ENCODE data around the gene COL10A1.
A peak's percentile ranks its signal among the peaks of the same experiment; 100 is the strongest.

COL10A1 gene

DNA sequence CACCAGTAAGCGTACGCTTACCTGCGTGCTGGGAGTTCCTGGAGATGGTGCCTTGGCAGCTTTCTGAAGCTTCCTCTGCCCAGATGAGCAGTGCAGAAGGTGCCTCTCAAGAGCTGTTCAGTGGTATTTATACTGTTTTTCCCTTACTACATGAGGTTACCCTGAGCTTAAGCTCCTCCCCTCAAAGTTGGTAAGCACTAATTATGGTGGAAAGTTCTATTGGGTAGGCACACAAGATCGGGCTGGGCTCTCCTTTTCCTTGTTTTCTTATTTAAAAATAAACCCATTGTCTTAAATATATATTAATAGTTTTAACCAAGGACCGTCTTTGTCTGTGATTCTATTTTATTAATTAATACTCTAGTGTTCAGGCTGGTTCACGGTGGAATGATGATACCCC is at the start of gene COL10A1:
TSS of gene COL10A1 (minus strand) at position 101 of the 400 bp plus-strand sequence. CDS start 640 bp downstream, outside the sequence.
- no peak for DNase-seq (ENCODE audit: low spot score)

DNA sequence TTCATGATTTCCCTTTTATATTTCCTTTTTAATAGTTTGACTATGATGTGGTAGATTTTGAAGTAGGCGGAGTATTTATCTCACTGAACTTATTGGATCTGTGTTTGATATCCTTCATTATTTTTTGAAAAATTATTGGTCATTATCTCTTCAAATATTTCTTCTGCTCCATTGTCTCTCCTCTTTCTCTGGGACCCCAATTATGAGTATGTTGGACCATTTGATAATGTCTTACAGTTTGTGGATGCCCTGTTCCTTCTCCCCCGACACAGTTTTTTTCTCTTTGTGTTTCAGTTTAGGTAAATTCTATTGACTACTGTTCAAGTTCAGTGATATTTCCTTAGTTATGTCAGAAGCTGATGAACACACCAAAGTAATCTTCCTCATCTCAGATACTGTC is 49.4 kb upstream of the COL10A1 start:
- DNase-seq (ENCODE audit: low spot score), result no peak

DNA sequence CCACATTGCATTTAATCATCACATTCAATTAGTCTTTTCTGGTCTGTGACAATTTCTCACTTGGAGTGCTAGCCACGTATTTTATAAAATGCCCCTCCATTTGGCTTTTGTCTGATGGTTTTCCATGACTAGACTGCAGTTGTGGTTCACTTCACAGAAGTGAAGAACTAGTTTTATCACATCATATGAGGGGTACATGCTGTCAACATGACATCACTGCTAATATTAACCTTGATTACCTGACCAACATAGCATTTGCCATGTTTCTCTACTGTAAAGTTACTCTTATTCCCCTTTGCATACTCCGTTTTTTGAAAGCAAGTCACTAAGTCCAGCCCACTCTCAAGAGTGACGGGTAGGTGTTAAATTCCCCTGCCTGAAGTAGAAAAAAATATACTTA is 48.0 kb upstream of the COL10A1 start:
- DNase-seq (ENCODE audit: low spot score), result no peak

DNA sequence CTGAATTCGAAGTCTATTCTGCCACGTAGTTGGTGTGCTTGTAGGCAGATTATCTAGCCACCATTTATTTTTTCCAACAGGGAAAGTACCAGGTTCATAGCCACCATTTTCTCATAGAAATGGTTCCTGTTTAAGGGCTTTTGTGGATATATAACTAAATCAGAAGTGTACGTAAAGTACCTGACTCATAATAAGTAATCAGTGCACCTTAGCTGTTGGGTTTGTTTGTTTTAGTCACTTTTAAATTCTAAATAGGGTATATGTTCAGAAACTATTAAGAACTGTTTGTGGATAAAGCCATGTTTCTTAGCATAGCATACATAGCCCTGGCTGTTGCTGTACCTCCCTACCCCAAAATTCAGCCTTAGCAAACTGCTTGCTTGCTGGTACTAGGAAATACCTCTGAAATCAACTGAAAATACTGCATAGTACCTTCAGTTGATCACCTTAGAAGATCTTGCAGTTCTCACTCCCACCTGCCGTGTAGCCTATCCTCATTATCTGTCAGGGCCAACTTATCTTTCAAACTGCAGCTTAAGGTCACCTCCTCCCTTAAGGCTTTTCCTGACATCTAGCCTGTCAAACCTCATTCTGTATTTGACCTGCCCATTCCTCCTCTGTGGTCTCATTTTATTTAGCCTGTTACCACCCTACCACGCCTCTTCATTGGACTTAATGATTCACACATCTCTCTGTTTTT is 44.6 kb upstream of the COL10A1 start:
- DNase-seq (ENCODE audit: low spot score), result no peak

DNA sequence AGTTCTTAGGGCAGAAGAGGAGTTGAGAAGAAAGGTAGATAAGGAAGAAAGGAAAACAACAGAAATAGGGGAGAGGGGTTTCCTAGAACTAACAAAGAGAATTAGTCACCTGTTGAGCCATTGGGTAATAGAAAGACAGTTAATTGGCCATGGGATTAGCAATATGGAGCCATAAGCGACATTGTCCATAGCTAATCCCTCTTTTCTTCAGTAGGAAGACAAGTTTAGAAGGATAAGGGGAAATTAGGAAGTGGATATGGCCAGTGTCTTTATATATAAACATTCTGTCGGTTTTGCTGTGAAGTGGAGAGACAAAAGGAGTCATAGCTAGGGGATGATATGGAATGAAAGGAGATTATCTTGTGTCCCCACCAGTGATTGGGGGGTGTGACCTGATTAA is 43.9 kb upstream of the COL10A1 start:
- no peak for DNase-seq (ENCODE audit: low spot score)

DNA sequence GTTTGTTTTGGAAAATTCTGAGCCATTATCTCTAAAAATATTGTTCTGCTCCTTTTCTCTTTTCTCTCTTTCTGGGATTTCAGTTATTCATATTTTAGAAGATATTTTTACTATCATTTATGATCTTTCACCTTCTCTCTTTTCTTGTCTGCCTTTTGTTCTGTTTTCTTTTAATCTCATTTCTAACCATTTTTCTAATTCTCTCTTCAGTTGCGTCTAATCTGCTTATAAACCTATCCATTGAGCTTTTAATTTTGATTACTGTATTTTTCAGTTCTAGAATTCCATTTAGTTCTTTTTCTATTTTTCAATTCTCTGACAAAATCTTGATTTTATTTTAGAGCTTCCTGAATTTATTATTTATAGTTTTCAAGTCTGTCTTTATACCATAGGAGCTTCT is 42.2 kb upstream of the COL10A1 start:
- no peak for DNase-seq (ENCODE audit: low spot score)

DNA sequence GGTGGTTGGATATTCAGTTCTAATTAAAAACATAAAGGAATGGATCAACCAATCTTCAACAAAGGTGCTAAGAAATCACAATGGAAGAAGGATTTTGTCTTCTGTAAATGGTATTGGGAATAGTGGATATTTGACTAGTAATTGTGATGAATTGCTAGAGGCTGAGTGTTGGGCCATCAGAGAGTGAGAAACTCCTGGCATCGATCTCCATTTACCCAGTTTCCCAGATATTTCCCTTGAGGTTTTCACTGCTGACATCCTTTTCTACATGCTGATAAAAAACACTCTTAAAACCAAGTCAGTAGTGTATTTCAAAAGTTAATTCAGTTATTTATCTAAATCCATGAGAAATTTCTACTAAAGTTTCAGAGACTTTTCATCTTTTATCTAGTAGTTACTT is 40.4 kb upstream of the COL10A1 start:
- DNase-seq (ENCODE audit: low spot score), result no peak

DNA sequence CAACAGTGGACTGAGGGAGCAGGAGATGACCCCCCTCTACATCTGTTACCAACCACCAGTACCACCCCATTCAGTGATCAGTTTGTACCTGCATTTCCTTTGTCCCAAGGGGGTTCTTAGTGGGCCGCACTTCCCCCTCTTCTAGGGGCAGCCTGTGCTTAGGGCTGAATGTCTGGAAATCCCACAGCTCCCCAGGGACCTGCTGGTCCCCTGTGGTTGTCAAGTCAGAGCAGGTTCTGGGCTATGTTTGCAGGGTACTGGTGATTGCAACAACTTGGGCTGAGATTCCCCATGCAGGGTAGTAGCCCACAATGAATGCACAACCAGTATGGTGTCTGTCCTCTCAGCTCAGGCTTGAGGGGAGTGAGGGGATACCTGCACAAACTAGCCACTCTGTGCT is 39.7 kb upstream of the COL10A1 start:
- DNase-seq (ENCODE audit: low spot score), result peak; percentile 42

DNA sequence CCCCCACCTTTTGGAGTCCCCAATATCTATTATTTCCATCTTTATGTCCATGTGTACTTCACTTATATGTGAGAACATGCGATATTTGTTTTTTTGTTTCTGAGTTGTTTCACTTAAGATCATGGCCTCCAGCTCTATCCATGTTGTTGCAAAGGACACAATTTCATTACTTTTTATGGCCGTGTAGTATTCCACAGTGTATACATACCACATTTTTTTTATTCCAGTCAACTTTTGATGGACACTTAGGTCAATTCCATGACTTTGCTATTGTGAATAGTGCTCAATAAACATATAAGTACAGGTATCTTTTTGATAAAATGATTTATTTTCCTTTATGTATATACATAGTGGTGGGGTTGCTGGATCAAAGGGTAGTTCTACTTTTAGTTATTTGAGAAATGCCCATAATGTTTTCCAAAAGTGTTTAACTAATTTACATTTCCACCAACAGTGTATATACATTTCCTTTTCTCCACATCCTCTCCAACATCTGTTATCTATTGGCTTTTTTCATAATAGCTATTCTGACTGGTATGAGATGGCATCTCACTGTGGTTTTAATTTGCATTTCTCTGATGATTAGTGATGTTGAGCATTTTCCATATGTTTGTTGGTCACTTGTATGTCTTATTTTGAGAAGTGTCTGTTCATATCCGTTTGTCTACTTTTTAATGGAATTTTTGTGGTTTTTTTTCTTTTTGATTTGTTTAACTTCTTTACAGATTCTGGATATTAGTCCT is 34.0 kb upstream of the COL10A1 start:
- DNase-seq (ENCODE audit: low spot score), result no peak

DNA sequence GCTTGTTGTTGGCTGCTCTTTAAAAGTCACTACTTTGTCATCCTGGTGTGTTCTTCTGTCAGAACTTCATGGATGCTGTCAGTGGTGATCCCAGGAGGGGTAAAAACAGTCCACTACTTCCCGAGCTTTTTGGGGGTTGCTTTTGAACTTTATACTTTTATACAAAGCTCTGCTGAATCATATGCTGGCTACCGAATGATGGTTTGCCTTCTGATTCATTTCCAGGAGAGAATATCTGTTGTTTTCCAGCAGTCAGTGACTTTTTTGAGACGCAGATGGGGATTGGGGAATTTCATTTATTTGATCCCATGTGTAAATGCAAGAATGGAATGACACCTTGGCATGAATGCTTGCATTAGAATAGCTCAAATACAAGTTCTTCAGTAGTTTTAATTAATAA is 32.7 kb upstream of the COL10A1 start:
- no peak for DNase-seq (ENCODE audit: low spot score)

DNA sequence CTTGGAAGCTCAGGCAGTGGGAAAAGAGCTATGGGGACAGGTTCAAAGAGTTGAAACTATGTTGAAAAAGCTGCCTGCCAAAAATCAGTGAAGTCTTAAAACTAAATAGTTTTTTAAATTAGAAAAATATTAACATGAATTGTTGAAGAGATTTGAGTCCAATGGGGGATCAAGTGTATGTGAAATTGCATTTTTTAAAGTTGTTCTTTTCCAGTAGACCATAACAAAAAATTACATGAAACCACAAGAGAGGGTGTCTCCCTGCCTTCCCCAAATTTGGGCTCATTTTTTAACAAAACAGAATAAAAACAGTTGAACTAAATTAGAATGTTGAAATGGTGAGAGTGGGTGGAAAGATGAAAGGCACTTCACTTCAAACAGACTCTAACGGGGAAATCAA is 31.5 kb upstream of the COL10A1 start:
- no peak for DNase-seq (ENCODE audit: low spot score)

DNA sequence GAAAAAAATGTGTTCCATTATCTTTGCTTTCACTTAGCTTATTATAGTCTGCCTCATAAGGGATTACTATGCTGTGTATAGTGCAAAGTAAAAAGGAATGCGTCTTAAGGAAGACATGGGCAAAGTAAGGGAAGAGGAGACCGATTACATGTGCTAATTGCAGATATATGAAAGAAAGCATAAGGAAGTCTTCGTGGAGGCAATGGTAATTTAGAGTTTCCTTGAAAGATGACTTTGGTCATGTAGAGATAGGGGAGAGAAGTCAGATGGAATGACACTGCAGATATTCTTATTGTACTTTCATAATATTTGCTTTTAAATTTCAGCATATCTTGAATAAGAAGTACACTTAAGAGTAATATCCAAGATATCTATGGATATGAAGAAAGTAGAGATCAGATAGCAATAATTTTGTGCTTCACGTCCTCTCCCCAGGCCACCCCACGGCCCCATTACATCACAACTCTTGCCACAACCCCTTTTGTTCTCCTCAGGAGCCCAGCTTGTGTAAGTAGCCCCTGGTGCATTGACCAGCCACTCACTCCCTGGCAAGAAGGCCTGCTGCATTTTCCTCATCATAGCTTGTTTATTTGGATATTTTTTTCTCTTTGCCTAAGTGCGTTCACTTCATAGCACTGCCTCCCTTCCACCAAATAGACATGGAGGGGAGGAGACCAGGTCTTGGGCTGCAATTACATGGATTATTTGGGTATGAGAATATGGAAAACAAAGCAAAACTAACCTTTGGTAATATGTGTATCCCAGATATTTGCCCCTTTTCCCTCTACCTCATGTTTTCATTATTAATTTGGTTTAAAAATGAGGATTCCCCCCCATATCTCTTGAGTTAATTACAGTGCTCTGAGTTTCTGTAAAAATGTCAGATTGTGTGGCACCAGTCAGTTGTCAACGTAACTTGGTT is 30.7 kb upstream of the COL10A1 start:
- no peak for DNase-seq (ENCODE audit: low spot score)

DNA sequence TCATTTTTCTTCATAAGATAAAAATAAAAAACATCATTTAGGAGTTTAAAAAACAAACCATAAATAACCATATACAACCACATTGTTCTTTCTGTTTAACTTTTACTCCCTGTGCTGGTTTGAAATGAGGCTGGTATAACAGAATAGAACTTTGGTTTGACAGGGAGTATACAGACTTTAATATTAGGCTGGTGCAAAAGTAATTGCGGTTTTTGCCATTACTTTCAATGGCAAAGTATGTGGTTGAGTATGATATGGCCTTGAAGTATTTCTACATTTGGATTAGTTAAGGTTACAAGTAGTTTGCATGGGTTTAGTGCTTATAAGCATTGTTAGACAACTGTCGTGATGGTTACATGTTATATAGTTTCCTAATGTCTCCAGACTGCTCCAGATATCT is 29.0 kb upstream of the COL10A1 start:
- no peak for DNase-seq (ENCODE audit: low spot score)

DNA sequence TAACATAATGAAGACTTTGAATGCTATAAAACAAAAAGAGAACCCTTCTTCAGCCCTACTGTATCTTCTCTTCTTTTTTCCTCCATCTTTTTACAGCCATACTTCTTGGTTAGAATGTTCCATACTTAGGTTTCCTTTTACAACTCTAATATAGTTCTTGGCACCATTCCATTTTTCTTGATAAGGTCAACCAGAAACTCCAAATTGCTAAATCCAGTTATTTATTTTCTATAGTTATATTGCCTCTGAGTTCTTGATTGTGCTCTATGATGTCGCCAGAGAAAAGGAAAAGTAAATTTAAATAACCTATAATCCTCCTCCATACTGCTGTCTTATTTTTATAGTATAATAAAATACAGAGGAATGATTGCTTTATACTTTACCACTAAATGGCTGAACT is 26.7 kb upstream of the COL10A1 start:
- no peak for DNase-seq (ENCODE audit: low spot score)

DNA sequence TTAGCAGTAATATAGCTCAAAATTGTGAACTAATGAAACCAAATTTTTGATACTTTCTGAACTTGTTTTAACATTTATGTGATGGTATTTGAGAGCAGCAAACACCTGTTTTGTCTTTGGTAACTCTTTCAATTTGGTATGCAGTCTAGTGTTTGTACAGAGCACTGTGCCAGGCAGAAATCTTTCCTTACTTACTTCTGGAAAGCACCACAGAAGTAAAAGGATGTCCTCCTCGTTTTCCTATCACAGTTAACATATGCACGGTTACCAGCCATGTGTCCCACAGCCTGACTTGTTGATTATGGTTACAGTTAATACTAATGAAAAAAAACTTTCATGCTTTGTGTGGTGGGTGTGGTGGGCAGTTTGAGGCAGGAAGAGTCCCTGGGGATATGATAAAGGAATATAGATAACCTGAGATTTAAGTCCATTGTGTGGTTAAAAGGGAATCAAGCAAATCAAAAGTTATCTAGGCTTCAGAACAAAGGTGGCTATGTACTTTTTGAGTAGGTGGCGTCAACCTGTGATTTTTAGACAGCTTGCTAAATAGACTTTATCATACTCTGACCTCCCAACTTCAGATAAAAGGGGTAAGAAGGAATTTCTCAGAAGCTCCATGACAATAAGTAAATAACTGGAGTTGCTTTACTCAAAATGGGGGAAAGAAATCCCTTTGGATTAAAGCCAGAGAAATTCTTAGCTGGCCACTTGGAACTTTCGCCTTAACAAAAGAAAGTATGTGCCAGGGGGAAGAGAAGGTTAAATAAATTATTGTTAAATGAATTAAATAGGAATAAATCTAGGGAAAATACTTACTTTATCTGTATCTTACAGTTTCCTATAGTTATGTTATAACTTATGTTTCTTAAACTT is 20.1 kb upstream of the COL10A1 start:
- DNase-seq (ENCODE audit: low spot score), result no peak

DNA sequence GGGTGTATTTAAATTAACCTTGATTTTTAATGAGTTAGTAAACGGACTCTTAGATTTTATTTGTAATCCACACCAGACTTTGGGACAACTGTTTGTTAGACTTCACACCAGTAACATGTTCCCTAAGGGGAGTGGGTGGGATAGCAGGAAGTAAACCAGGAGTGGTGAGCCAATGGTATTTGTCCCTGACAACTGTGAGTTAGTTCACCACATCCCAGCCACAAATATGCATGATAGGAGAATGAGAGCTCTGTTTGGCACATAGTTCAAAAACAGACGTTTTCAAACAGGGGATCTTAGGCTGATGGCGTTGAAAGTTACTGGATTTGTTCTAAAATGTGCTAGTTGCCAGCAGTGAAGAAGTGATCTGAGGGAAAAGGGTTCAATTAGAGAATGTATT is 18.7 kb upstream of the COL10A1 start:
- no peak for DNase-seq (ENCODE audit: low spot score)

DNA sequence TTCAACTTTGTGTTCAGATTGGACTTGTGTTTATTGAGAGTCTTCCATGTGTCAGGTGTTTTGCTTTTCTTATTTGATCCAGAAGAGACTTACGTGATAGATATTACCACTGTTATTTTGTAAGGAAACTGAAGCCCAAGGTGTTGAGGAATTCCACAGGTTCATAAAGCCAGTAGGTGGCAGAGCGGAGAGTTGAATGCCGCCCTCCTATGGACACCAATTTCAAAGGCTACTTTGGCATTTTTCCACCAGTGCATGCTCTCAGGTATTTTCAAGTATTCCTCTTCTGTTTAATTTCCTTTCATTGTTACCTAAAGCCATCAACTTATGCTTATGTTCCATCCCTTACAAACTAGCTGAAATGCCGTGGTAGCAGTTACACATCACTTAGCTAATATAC is 14.0 kb upstream of the COL10A1 start:
- DNase-seq (ENCODE audit: low spot score), result no peak

DNA sequence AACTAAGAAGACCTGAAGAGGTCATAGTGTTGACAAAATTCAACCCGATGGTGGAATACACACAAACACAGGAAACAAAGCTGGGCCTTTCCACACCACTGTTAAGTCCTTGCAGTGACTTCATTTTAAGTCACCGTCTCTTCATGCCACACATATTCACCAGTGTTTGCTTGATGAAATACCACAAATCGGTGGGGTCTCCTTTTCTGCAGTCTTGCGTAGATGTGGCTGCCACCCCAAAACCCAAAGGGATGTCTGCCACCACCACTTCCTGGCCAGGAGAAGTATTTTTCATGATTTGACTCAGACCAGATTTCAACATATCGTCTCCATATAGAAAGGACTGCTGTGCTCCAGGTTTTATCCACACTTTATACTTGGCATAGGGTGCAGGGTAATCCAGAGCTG is 11.0 kb upstream of the COL10A1 start:
- no peak for DNase-seq (ENCODE audit: low spot score)

DNA sequence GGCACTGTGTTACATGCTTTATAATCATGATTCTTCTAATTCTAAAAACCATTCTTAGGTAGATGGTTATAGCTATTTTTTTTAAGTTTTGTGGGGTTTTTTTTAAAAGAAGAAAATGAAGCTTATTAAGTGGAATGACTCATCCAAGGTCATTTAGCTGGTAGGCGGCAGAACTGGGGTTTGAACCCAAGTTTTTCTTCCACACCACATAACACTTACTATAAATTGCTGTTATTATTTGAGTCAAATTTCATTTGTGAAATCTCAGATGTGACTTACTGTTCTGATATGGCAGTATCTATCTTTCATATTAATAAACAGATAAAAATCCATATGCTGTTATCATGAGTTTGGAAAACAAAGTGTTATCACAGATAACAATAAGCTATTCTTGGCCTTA is 10.4 kb upstream of the COL10A1 start:
- no peak for DNase-seq (ENCODE audit: low spot score)

DNA sequence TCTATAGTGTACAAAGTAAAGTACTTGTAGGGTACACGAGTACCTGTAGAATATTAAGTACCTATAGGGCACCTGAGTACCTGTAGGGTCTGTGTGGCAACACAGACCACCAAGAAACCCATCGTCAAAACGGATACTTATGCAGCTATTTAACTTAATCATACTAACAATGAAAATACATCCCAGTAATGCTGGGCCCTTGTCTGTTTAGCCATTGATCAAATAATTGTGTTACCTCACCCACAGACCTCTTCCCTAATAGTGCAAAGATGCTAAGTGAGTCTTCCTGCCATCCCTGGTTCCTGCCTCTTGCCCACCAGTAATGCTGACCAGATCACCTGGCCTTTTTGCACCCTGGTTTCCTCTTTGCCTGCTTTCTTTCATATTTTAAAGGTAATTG is 7.5 kb upstream of the COL10A1 start:
- no peak for DNase-seq (ENCODE audit: low spot score)

DNA sequence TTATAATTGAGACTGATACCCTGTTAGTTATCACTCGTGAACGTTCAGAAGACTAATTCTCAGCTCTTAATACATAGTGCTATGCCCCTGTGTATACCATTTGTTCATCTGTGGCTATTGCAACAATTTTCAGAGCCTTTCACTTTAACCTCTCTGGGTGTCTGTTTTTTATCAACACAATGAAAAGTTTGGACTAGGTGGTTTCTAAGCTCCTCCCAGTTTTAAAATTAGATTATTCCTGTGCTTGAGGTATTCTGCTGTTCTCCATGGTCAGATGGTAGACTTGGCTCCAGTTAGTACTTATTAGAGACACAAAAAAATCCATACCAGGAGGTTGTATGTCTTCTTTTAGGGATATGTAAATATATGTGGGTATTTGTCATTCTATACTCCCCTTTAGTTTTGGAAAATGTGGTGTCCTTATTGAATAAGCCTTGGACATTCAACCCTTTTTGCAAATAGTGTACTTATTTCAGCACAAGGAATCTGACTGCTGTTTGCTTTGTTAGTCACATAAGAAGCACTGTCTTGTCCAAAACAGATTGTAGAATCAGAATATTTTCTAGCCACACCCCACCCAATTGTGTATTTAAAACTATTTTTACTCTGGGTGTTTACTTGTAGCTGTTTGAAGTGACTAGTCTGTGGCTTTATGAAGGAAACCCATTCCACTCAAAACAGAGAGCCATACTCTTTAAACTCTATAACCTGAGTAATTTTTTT is 2.0 kb upstream of the COL10A1 start:
- DNase-seq (ENCODE audit: low spot score), result no peak
